Adrenal gland (tissue), 12 donors: ENCODE data around the gene RECK. TPM values are rescaled to one million over a fixed set of nuclear protein-coding genes. Genes with fewer than 3 reads are reported as not detected.

Experiments
- DNase-seq, 7 donors: peaks; one replicate each; pipeline ENCODE4 v3.0.0-alpha.2; 2019 to 2020
- H3K27ac ChIP-seq, 5 donors: fragments of 200-600 bp; sonication (generic) in 4 of 5; 1 replicate in 3 of 5; 2 replicates in 2 of 5; pipeline versions ENCODE4 v1.5.1 to v1.8.0; 2016 to 2020; ENCODE audit warnings: mild to moderate bottlenecking in 1 of 5
- H3K27me3 ChIP-seq: fragments of 200-600 bp; 2 replicates; pipeline ENCODE4 v1.8.0; 2021
- H3K36me3 ChIP-seq, 2 donors: fragments of 200-600 bp; replicated peaks in 1 of 2; 1 replicate in 1 of 2; 2 replicates in 1 of 2; pipeline versions ENCODE4 v1.5.1 to v1.8.0; 2018 to 2022
- H3K4me1 ChIP-seq, 2 donors: fragments of 200-600 bp; replicated peaks in 1 of 2; 1 replicate in 1 of 2; 2 replicates in 1 of 2; pipeline versions ENCODE4 v1.5.1 to v1.8.0; 2018 to 2021
- H3K4me3 ChIP-seq, 4 donors: fragments of 200-600 bp; sonication (generic) in 3 of 4; one replicate each; pipeline ENCODE4 v1.5.1; 2016 to 2018
- H3K9me3 ChIP-seq, 3 donors: fragments of 200-600 bp; sonication (generic) in 1 of 3; replicated peaks in 1 of 3; 1 replicate in 2 of 3; 2 replicates in 1 of 3; pipeline versions ENCODE4 v1.5.1 to v1.8.0; 2016 to 2021
- CTCF ChIP-seq, 6 experiments: fragments of 450-650 bp in 4 of 6; fragments of 200-600 bp in 2 of 6; sonication (generic) in 1 of 6; IDR thresholded peaks; 1 replicate in 5 of 6; 2 replicates in 1 of 6; pipeline versions ENCODE4 v1.5.1 to v1.8.0; 2016 to 2021; ENCODE audit warnings: antibody characterized with exemption in 6 of 6, mild to moderate bottlenecking in 2 of 6, moderate library complexity in 1 of 6
- POLR2A ChIP-seq, 2 donors: fragments of 450-650 bp; IDR thresholded peaks; one replicate each; pipeline ENCODE4 v1.6.1; 2017; ENCODE audit warnings: antibody characterized with exemption in 2 of 2, mild to moderate bottlenecking in 2 of 2, moderate library complexity in 1 of 2
- WGBS, 4 donors: extraction: QIAGEN DNeasy Blood & Tissue Kit in 2 of 4; methylation state at CpG; one replicate each; pipeline versions ENCODE4 v1.1.5 to v1.1.7; 2013 to 2017; 5-methylcytosine and 5-hydroxymethylcytosine counted together
- intact Hi-C, 2 donors: fragments of 100-400 bp; cut with DNase I; formaldehyde crosslinking; loops; one replicate each; pipeline versions ENCODE4 v1.14.1 to v1.15.0; 2022 to 2023
- polyA plus RNA-seq, 3 donors: library from polyadenylated mRNA; stranded (reverse); fragments of 200-250 nt in 2 of 3; fragments of 350-450 nt in 1 of 3; fragmentation: Illumina TruSeq in 1 of 3; extraction: RNeasy Lipid Tissue Mini Kit (QIAGEN cat#74804) in 1 of 3; gene quantifications; one replicate each; pipeline ENCODE4 v1.2.3, GENCODE V29; 2013 to 2014
- total RNA-seq, 9 donors: library from RNA; depleted of rRNA in 4 of 9; stranded (reverse); fragments of >200 nt in 4 of 9; fragments of 120-200 nt in 1 of 9; fragmentation: NEBNext Ultra II Directional in 1 of 9; extraction: Animal tissue kit (Norgen Biotek cat#: 25700) in 1 of 9; gene quantifications; one replicate each; pipeline versions ENCODE4 v1.1.0 to v1.2.4, GENCODE V29; 2013 to 2023
- donor health status: healthy with polysubstance abuse.
- donor health status: Bipolar disorder and iron deficiency.
- donor health status: DM: yes; HTN: yes; CAD: no.
- donor health status: DM: no; HTN: no; CAD: no.
- donor health status: DM: no; HTN: no; CAD: no.
- donor health status: DM: yes; HTN: yes; CAD: no.

Gene RECK
- total and polyA plus RNA-seq, 12 donors: 4.1 to 15.8 (median 9.6) TPM

DNA sequence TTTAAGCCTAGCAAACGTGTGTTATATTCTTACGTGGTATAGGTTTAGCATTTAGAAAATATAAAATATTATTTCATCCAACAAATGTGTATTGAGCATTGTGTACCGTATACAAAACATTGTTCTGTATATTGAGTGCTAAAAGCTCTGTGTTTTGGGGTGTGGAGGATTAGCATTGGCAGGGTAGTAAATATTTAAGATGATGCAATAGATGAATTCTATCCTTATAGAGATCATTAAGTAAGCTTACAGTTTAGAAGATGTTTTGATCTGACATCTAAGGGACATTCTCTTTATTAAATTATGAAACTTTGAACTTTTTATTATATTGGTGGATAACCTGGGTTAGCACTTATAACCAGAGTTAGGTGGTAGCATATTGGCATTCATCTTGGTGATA is 51.3 kb downstream of the RECK start:
- TF ChIP-seq POLR2A (IDR thresholded peaks at IDR 0.05): no peak
- TF ChIP-seq CTCF (IDR thresholded peaks at IDR 0.05): no peak
- Histone ChIP-seq H3K36me3 (peaks cover 0 to 3% of the 10 kb centered on the region in 2 donors), H3K27ac (no peak overlapping the region), H3K4me1 (peaks cover 0 to 17% of the 10 kb centered on the region in 2 donors), H3K9me3 (no peaks in the 10 kb centered on the region), H3K4me3 (no peak overlapping the region), H3K27me3 (no peaks in the 10 kb centered on the region)
- WGBS, 4 donors: 87 to 93% (median 90%) methylated on average over 3 of the region's 3 CpGs
- no peak for DNase-seq
- intact Hi-C loops: no loop called here

DNA sequence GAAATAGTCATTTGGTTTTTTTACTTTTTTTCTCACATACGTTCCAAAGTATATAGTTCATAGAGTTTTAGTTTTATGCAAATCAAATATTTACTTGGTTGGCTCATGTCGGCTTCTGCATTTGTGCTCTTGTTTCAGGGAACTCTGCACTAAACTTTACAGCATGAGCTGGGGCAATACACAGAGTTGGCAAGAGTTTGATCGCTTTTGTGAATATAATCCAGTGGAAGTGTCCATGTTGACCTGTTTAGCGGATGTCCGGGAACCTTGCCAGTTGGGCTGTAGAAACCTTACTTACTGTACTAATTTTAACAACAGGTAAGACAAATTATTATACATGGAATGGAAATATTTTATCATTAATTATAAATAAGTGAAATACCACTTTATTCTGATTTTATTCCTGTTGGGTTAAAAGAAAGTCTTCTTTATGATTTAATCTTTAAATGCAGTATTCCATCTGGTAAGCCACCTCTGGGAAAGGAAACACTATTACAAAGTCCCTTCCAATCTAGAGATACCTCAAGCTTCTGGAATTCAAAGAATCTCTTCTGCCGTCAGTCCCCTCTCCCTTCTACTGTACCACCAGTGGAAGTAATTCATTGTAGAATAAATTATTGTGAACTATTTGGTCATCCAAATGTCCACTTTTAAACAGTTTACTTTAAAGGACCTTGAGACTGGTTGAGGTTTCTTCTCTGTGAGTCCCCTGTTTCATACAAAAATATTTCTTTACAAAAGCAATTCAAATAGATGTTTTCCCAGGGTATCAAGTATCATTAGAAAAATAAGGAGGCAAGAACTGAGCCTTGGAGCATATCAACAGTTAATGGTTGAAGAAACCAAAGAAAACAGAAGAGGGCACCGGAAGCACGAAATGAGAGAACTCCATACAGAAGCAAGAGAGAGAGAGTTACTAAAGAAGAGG is 54.6 kb downstream of the RECK start:
- H3K9me3 ChIP-seq: no peaks in the 10 kb centered on the region
- intact Hi-C loops: no loop called here
- WGBS, 4 donors: 35 to 52% (median 41%) methylated on average over 8 of the region's 8 CpGs
- H3K27ac ChIP-seq: peak overlapping the region in 1 of 5 donors; percentile 10
- H3K4me1 ChIP-seq: peaks cover 0 to 20% of the 10 kb centered on the region in 2 donors
- no peak overlapping the region for H3K4me3 ChIP-seq
- H3K36me3 ChIP-seq: peaks cover 0 to 3% of the 10 kb centered on the region in 2 donors
- H3K27me3 ChIP-seq: no peaks in the 10 kb centered on the region
- TF ChIP-seq POLR2A (IDR thresholded peaks at IDR 0.05): no peak
- TF ChIP-seq CTCF (IDR thresholded peaks at IDR 0.05): no peak
- peak in 6 of 7 donors; percentile 20 to 65 (median 42) for DNase-seq

DNA sequence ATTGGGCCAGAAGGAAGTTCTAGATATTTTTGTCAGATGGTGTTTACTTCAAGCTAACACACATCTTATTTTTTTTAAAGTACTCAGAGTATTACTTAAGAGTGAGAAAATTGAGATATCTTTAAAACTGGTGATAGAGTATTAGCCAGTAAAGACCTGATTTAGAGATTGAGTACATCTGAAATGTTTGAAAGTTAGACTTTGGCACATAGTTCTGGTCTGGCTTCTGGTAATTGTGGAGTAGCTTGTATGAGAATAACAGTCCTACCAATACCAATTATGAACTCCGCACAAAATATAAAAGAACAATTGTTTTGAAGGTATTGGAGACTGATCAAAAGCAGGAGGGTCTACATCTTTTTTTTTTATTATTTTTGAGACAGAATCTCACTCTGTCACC is 55.3 kb downstream of the RECK start:
- Histone ChIP-seq H3K9me3 (no peaks in the 10 kb centered on the region), H3K36me3 (peaks cover 0 to 3% of the 10 kb centered on the region in 2 donors), H3K4me1 (peaks cover 0 to 20% of the 10 kb centered on the region in 2 donors), H3K4me3 (no peak overlapping the region), H3K27me3 (no peaks in the 10 kb centered on the region), H3K27ac (peak overlapping the region in 1 of 5 donors; percentile 10)
- DNase-seq: no peak
- intact Hi-C loops: no loop called here
- 95 to 100% (median 96%) methylated on average over 1 of the region's 1 CpG for WGBS, 4 donors
- no peak for TF ChIP-seq CTCF (IDR thresholded peaks at IDR 0.05)
- TF ChIP-seq POLR2A (IDR thresholded peaks at IDR 0.05): no peak

DNA sequence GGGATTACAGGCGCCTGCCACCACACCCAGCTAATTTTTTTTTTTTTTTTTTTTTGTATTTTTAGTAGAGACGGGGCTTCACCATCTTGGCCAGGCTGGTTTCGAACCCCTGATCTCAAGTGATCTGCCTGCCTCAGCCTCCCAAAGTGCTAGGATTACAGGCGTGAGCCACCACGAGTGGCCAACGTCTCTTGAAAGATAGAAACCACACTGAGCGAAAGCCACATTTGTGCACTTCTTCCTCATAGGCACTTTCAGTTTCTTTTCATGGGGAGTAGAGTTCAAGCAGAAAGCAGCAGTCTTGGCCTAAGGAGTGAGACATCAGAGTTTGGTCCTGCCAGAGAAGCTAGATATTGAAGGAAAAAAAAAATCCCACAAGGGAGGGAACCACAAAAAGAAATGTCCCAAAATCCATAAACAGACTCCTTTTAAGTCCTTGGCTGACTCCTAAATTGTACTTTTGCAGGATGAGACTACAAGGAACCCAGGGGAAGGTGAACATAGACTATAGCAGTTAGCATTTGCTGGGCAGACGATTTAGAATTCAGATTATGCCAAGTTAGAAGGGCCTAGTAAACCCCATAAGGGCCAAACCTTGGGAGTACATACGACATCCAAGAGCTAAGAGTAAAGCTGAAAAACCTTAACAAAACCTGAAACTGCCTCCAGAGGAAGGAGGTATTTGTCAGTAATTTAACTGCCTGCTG is 55.9 kb downstream of the RECK start:
- DNase-seq: peak in 1 of 7 donors; percentile 15
- H3K27ac ChIP-seq: no peak overlapping the region
- no peaks in the 10 kb centered on the region for H3K27me3 ChIP-seq
- no peaks in the 10 kb centered on the region for H3K9me3 ChIP-seq
- H3K36me3 ChIP-seq: peaks cover 0 to 3% of the 10 kb centered on the region in 2 donors
- H3K4me1 ChIP-seq: peaks cover 0 to 20% of the 10 kb centered on the region in 2 donors
- no peak for TF ChIP-seq CTCF (IDR thresholded peaks at IDR 0.05)
- TF ChIP-seq POLR2A (IDR thresholded peaks at IDR 0.05): no peak
- 70 to 88% (median 84%) methylated on average over 9 of the region's 9 CpGs for WGBS, 4 donors
- H3K4me3 ChIP-seq: no peak overlapping the region
- intact Hi-C loops: no loop called here
